HG02759 (cell line): Measurements from ENCODE around the gene RFX5.
A peak's percentile ranks its signal among the peaks of the same experiment; 100 is the strongest.
"Not testable (repeated sequence)": the region's sequence is repeated elsewhere in the genome, so short reads cannot be mapped to it uniquely, and the experiment has no call there.

Experiments used
- ATAC-seq: cut with Tn5 transposase; IDR thresholded peaks from one replicate; pipeline ENCODE4 v1.9.1; 2021; ENCODE audit warnings: mild to moderate bottlenecking, moderate library complexity; ENCODE audit not compliant: unreplicated experiment

RFX5 gene

DNA sequence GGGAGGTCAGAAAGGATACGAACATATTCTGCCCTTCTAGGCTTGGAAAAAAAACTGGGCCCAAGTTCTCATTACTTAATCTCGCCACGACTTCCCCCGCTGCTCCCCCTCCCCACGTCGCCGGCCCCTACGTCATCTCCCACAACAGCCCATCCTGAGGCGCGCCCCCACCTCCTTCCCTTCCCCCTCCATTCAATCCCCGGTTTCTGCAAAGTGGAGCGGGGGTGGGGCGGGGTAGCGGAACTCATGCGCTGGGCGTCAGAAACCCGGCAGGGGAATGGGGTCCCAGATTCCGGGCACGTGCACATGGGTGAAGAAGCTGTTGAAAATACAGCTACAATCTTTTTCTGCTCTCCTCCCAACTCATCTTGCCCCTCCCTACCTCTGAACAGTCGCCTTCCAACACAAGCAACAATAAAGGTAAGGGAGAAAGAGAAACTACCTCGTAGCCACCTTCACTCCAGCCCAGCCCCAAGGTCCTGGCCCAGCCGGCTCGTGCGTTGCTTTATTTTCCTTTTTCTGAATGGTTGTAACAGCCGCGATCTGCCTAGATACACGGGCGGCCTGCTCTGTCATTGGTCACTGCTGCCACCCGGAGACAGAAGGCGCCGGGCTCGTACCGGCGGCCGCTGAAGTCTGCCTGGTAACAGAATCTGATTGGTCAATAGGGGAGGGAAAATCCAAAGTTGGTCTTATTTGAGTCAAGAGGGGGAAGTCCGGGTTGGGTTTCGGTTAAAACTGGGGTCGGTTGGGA is at the start of gene RFX5:
TSS of gene RFX5 (minus strand) at position 484 of the 754 bp plus-strand sequence. CDS start 932 bp downstream, outside the sequence.
- ATAC-seq, result peak; percentile 93

DNA sequence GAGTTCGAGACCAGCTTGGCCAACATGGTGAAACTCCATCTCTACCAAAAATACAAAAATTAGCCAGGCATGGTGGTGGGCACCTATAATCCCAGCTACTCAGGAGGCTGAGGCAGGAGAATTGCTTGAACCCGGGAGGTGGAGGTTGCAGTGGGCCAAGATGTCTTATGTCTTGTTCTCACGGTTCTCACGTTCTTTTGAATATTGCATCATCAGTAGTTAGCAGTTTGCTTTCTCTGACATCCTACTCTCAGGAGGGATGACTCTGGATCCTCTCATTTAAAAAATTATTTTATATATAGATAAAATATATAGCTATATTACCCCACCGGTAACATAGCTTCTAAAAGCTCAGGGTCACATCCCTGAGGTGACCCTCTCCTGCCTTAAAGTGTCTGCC is 49.2 kb upstream of the RFX5 start:
- ATAC-seq, result not testable (repeated sequence)

DNA sequence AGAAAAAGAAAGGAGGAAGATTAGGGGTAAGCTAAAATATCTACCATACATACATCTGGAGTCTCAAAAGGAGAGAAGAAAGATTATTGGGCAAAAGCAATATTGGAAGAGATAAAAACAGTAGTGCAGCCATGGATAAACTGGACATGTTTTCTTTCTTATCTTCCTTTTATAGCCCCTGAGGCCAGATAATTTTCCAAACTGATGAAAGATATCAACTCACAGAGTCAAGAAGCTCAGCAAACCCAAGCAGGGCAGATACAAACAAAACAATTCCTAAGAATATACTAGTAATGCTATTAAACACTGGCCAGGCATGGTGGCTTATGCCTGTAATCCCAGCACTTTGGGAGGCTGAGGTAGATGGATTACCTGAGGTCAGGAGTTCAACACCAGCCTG is 46.5 kb upstream of the RFX5 start:
- no peak for ATAC-seq

DNA sequence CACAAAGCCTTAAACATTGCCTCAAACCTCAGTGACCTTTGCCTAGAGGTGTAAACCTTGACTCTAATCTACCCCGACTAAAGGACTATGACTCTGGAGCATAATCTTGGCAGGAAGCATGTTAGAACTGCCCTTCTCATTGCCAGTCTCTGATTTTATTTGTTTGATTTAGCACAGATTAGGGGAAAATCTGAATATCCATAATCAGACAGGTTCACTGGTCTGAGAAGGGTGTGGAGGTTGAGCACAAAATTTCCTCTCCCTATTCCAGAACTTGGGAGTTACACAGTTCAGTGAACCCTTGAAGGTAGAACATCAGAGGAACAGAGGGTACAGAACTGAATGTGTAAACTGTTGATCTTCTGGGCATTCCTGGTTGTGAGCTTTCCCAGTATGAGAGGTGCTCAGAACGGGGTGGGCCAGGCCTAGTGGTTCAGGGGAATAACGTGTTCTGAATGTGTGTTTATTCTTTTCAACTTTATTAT is 44.1 kb upstream of the RFX5 start:
- no peak for ATAC-seq

DNA sequence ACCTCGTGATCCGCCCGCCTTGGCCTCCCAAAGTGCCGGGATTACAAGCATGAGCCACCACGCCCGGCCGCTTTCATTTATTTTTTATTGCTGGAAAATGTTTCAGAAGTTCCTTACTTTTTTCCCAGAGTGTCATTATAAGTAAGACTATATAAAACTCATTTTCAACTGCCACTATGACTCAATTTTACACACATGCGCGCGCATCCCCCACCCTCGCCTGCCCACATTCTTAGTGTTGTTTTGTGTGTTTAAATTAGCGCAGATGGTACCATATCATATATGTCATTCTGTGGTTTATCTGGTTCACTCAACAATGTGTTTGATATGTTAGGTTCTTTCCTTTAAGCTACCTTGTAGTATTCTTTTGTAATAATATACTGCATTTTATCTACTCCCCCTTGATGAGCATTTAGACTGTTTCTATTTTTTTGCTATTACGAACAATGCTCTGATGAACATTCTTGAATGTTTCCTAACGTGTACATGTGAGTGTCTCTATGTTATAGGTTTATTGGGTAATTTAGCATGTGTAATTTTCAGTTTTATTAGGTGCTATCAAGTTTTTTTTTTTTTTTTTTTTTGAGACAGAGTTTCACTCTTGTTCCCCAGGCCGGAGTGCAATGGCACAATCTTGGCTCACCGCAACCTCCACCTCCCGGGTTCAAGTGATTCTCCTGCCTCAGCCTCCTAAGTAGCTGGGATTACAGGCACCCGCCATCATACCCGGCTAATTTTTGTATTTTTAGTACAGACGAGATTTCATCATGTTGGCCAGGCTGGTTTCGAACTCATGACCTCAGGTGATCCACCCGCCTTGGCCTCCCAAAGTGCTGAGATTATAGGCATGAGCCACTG is 43.4 kb upstream of the RFX5 start:
- not testable (repeated sequence) for ATAC-seq

DNA sequence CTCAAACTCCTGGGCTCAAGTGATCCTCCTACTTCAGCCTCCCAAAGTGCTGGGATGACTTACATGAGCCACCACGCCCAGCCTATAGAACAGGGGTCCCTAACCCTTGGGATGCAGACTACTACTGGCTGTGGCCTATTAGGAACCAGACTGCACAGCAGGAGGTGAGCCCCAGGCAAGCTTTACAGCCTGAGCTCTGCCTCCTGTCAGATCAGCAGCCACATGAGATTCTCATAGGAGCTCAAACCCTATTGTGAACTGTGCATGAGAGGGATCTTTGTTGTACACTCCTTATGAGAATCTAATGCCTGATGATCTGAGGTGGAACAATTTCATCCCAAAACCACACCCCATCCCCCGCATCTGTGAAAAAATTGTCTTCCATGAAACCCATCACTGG is 39.0 kb upstream of the RFX5 start:
- ATAC-seq, result no peak

DNA sequence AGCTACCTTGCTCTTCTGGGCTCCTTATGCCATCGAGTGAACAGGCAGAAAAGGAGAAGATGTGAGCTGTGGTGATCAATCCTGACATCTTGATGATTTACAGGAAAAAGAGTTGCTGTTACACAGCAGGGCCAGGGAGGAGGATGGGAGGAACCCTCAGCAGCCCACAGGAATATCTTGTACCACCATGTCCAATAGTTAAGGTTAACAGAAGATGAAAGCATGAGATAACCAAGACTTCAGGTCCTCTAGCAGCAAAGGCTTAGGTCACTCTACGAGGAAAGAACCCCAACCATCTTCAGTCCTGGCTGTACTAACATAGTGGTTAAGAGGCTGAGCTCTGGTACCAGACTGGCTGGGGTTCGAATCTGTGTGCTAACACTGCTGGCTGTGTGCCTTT is 37.5 kb upstream of the RFX5 start:
- ATAC-seq, result no peak

DNA sequence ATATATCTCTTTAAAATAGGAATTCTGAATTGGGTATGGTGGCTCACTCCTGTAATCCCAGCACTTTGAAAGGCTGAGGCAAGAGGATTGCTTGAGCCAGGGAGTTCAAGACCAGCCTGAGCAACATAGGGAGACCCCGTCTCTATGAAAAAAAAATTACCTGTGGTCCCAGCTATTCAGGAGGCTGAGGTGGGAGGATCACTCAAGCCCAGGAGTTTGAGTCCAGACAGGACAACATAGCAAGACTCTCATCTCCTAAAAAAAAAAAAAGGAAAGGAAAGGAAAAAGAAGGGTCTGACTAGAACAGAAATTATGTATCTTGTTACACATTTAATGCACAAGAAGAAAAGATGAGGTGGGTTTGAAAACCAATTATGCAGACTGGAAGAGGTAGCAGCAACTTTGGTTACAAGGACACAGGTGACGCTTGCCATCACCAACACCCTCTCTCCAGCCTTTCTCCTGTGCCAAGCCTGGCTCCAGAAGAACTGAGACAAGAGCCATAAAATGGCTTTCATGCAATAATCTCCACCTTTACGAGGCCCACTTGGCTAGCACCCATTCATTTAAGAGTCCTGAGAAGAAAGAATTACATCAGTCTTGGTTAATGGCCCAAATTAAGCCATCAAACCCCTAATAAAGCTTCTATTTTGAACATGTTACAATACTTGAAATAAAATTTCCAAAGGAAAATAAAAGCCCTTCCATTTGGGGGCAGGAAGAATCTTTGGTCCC is 30.3 kb upstream of the RFX5 start:
- no peak for ATAC-seq

DNA sequence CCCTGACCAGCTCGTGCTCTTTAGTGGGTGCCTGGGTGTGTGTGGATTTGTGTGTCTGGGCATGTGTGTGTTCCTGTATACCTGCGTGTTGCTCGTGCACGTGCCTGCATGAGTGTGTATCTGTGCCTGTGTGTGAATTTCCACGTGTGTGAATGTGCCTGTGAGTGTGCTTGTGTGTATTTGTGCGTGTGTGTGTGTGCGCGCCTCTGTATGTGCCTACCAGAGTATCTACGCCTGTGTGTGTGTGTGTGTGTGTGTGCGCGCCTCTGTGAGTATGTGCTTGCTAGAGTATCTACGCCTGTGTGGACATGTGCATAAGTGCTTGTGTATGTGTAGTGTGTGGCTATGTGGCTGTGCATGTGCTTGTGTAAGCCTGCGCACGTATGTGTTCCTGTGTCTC is 26.1 kb upstream of the RFX5 start:
- no peak for ATAC-seq

DNA sequence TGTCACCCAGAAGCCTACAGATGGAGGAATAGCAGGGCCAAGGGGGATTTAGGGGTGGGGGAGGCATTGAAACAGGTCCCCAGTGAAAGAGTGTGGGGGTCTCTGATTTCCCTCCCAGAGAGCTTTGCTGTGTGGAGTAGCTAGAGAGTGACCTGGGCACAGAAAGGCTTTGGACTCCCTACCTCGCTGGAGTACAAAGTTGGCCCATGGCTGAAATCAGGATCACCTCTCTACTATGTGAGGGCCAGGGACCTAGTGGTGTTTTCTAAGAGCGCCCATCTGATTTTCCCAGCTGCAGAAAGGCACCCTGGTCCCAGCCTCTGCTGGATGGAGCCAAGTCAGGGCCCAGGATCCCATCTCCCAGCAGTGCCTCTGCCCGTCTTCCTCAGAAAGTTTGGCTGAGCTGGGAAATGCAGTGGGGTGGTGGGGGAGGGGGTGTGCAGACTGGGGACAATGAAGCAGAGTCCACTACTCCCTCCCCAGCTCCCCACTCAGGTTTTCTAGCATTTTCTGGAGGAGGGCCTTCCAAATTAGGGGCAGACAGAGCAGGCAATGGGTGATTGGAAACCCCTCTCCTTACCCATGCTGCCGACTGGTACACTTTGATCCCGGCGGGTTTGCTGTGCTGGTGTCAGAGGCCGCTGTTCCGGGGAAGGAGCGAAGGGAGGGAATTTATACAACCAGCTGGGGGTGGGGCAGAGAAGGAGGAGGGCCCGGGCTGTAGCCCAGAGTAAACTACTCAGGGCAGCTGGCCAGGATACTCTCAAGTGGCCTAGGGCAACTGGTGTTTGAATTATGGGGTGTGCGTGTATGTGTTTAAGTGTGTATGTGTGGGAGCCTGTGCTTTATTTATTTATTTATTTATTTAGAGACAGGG is 25.2 kb upstream of the RFX5 start, which contains the start of gene SELENBP1:
TSS of gene SELENBP1 (minus strand) at position 648 of the 877 bp plus-strand sequence. CDS start at position 584, 64 bp downstream.
- ATAC-seq, result no peak

DNA sequence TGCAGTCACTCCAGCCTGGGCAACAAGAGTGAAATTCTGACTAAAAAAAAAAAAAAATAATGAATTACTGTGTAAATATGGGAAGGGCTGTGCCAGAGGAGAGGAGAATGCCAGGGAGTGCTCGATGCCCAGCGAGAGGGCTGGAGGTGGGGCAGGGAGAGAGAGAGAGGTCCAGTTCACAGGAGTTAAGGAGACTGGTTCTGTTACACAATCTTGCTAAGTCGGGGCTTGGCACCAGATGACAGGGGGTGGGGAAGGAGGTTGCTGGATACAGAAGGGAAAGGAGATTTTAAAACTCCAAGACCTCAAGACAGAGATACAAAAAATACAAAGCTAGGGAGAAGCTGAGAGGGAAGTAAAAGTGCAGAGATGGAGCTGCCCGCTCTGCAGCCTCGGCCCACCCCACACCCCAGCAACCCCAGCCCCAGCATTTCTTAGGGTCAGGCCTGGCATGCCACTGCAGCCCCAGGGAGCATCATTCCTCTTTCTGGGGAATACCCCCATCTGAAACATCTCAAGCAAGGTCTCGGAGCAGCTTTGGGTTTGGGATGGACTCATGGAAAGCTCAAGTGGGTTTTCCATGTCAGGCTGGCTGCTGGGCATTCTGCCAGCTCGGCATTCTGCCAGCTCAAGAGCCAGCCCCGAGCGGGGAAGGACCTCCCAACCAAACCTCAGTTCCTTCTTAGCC is 24.5 kb upstream of the RFX5 start:
- ATAC-seq, result no peak

DNA sequence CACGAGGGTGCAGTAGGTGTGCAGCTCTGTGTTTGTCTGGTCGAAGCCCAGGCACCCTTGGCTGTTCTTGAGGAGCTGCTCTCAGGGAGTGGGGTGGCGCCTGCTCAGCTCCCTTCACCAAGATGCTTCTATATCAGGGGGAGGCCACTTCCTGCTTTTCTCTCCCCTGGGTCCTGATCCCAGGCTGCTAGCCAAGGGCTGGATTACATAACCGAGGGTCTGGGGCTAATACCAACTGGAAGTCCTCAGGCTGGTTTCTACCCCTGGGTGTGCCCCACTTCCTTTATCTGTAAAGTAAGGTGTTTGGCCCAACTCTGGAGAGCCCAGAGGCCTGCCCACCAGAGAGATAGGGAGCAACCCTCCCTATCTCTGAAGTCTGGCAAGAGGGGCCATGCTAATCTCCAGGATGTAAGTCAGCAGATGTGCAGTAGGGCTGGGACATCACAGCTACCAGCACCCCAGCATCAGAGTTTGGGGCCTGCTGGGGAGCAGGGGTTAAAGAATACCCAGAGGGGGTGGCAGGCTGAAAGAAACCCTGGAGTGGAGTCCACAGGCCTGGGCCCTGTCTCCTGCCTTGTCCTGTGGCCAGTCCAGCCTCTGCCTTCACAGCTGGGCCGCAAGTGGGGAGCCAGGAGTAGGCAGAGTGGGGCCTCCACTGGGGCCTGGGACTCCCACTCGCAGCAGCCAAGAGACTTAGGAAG is 23.3 kb upstream of the RFX5 start:
- no peak for ATAC-seq

DNA sequence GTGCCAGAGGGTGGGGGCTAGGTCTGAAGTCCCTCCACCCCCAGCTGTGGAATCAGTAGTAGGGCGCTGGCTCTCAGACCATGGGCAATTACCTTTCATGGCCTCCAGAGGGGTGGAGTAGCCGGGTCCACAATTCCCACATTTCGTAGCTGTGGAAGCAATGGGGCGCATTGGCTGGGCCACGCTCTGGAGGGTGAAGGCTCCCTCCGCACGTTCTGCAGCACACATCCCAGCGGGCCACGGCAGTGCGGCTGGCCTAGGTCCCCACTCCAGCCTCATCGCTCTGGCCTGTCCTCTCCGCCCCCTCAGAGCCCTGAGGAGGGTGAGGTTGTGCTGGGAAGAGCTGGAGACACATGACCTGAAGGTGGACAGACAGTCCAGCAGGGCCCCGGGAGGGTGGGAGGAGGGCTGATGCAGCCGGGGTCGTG is 22.6 kb upstream of the RFX5 start:
- ATAC-seq, result no peak

DNA sequence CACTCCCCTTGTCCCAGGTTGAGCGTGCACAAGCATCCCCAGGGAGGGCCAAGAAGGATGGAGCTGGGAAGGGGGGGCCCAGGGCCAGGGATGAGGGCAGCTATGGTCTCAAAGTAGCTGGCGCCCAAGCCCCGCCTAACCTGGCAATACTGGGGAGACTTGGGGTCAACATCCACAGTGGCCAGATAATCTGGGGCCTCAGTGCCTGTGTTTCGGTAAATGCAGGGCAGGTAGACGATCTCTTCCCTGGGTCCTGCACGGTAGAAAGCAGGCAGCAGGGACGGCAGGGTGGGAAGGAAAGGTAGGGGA is 22.2 kb upstream of the RFX5 start:
- no peak for ATAC-seq

DNA sequence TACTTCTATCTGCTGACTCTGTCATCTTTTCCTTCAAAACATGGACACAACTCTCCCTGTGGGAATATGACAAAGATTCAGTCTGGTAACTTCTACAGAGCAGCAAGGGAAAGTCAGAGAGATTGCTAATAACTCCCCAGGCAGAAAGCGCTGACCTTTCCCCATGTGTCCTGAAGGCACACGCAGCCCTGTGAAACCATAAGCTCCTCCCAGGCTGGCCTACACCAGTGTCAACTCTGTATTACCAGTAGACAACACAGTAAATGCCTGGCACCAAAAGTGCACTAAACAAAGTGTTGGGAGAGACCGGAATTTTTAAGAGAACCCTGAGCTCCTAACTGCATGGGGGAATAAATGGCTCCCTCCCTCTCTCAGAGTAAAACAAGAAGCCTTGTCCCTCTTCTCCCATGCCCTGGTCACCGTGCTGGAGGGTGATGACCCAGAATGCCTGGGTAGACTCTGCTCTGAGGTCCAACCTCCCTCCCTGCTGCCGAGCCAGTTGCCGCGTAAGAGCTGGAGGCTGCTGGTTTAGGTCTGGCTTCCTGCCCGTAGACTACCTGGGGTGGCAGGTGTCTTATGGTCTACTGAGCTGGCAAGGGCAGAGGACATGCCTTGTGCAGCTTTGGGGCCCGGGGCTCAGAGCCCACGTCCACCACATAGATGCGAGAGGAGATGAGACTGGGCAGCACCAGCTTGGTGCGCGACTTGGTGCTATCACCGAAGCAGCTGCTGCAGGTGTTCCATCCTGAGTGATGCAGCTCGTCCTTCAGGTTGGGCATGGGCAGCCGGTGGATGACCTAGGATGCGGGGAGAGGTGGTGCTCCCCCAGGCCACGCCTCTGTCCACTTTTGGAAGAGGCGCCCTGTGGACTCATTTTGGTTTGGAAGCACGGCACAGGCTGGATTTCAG is 21.6 kb upstream of the RFX5 start:
- no peak for ATAC-seq

DNA sequence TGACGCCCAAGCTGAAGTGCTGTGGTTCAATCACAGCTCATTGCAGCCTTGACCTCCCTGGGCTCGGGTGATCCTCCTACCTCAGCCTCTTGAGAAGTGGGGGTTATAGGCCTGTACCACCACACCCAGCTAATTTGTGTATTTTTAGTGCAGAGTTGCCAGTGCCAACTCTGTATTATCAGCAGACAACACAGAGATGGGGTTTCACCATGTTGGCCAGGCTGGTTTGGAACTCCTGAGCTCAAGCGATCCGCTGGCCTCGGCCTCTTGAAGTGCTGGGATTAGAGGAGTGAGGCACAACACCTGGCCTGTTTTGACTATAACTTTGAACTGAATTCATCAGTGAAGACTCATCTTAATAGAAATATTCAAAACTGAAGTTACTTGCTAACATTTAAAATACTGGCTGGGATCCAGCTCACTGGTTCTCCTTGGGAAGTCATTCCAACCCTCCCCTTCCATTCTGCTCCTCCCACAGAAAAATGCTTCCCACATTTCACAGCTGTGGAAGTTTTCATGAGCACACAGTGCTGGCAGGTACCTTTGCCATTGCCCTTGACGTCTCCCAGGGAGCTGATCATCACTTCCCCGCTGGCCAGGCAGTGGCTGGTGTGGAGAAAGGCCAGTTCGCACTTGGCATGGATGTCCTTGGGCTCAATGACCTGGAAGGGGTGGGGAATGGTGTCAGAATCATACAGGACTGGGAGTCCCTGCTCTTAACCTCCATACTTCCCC is 20.8 kb upstream of the RFX5 start:
- no peak for ATAC-seq

DNA sequence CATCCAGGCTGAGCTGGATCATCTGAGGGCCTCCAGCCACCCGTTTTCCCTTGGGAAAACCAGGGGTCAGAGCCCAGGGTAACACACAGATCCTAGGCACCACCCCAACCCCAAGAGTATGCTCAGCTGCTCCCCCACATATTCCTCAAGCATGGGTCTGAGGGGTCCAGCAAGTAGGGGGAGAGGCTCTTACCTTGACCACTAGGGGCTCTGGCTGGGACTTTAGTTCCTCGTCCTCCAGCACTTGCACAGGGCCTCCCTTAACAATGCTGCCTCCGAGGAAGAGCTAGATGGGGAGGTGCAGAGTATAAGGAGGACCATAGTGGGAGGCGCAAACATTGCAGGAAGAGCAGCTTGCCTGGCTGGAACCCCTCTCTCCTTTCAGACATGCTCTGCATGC is 17.9 kb upstream of the RFX5 start:
- ATAC-seq, result no peak
